AG09309 (cell line): ENCODE data around the gene AAMP.
A peak's percentile ranks its signal among the peaks of the same experiment; 100 is the strongest.
"Not testable (repeated sequence)": the region's sequence is repeated elsewhere in the genome, so short reads cannot be mapped to it uniquely, and the experiment has no call there.

ENCODE experiments used
- DNase-seq: peaks from one replicate; pipeline ENCODE4 v3.0.0-alpha.2; 2010; ENCODE audit warnings: low read depth
- H3K4me3 ChIP-seq: 2 replicates; pipeline ENCODE4 v1.5.1; 2011; ENCODE audit warnings: mild to moderate bottlenecking, low read depth, low read length, moderate library complexity; ENCODE audit not compliant: control insufficient read depth
- CTCF ChIP-seq: IDR thresholded peaks from 2 replicates; pipeline ENCODE4 v1.5.1; 2011; ENCODE audit warnings: mild to moderate bottlenecking, low read depth, low read length, inconsistent platforms; ENCODE audit not compliant: insufficient read depth, control insufficient read depth; ENCODE audit errors: missing control alignments

Gene AAMP

GRCh38 chr2:218273908-218274249, 3.9 kb upstream of the AAMP start:
- H3K4me3 ChIP-seq, result no peak overlapping the region
- no peak for DNase-seq
- no peak for TF ChIP-seq CTCF

- not testable (repeated sequence) for H3K4me3 ChIP-seq
Observed at GRCh38 chr2:218273214-218273907, 3.4 kb upstream of the AAMP start.

GRCh38 chr2:218272531-218273212, 2.7 kb upstream of the AAMP start:
- peak; percentile 97 for TF ChIP-seq CTCF
- H3K4me3 ChIP-seq, result no peak overlapping the region
- peak; percentile 94 for DNase-seq

More at GRCh38 chr2:218273214-218273907, 3.4 kb upstream of the AAMP start:
- DNase-seq, result not testable (repeated sequence)

GRCh38 chr2:218271865-218272530, 2.1 kb upstream of the AAMP start:
- TF ChIP-seq CTCF, result no peak
- H3K4me3 ChIP-seq, result peak overlapping the region; percentile 87; the same call in 1 of the 2 replicates
- no peak for DNase-seq

- H3K4me3 ChIP-seq, result peak overlapping the region; percentile 87
- DNase-seq, result no peak
- no peak for TF ChIP-seq CTCF
Observed at GRCh38 chr2:218271487-218271797, 1.5 kb upstream of the AAMP start.

- TF ChIP-seq CTCF, result no peak
- DNase-seq, result no peak
- H3K4me3 ChIP-seq, result peak overlapping the region; percentile 87
Observed at GRCh38 chr2:218270721-218271486, 967 bp upstream of the AAMP start.
